SH-SY5Y (cell line): ENCODE measurements around the gene SGMS1.

ENCODE experiments used
- GATA2 ChIP-seq: IDR thresholded peaks from 2 replicates; pipeline ENCODE4 v1.6.1; 2011; ENCODE audit warnings: mild to moderate bottlenecking, low read depth, low read length
- GATA3 ChIP-seq: IDR thresholded peaks from 2 replicates; pipeline ENCODE4 v1.6.1; 2011; ENCODE audit warnings: low read depth, mild to moderate bottlenecking, low read length, moderate library complexity

The SGMS1 gene

GRCh38 chr10:50396491-50397311 lies 227.1 kb downstream of the SGMS1 start:
- TF ChIP-seq GATA3 (no peak), GATA2 (no peak)

- no peak for TF ChIP-seq GATA3
- no peak for TF ChIP-seq GATA2
Observed at GRCh38 chr10:50395851-50396250, 227.9 kb downstream of the SGMS1 start.

- TF ChIP-seq GATA2 (no peak), GATA3 (no peak)
Observed at GRCh38 chr10:50395271-50395670, 228.5 kb downstream of the SGMS1 start.

GRCh38 chr10:50394832-50395231 lies 228.9 kb downstream of the SGMS1 start:
- no peak for TF ChIP-seq GATA3
- no peak for TF ChIP-seq GATA2

GRCh38 chr10:50393784-50394467 lies 229.8 kb downstream of the SGMS1 start:
- TF ChIP-seq GATA3, result no peak
- no peak for TF ChIP-seq GATA2

GRCh38 chr10:50392966-50393718 lies 230.6 kb downstream of the SGMS1 start:
- TF ChIP-seq GATA2, result no peak
- no peak for TF ChIP-seq GATA3

GRCh38 chr10:50392426-50392825 lies 231.3 kb downstream of the SGMS1 start:
- no peak for TF ChIP-seq GATA3
- no peak for TF ChIP-seq GATA2

- no peak for TF ChIP-seq GATA2
- TF ChIP-seq GATA3, result no peak
Observed at GRCh38 chr10:50390302-50390701, 233.5 kb downstream of the SGMS1 start.

- TF ChIP-seq GATA2 (no peak), GATA3 (no peak)
Observed at GRCh38 chr10:50388181-50388580, 235.6 kb downstream of the SGMS1 start.

- TF ChIP-seq GATA3 (no peak), GATA2 (no peak)
Observed at GRCh38 chr10:50387732-50388073, 236.1 kb downstream of the SGMS1 start.

- TF ChIP-seq GATA3 (no peak), GATA2 (no peak)
Observed at GRCh38 chr10:50387007-50387731, 236.6 kb downstream of the SGMS1 start.

GRCh38 chr10:50385624-50386023 lies 238.1 kb downstream of the SGMS1 start:
- TF ChIP-seq GATA2, result no peak
- TF ChIP-seq GATA3, result no peak

- TF ChIP-seq GATA3 (no peak), GATA2 (no peak)
Observed at GRCh38 chr10:50384898-50385297, 238.9 kb downstream of the SGMS1 start.

- TF ChIP-seq GATA2, result no peak
Observed at GRCh38 chr10:50384238-50384637, 239.5 kb downstream of the SGMS1 start.

GRCh38 chr10:50382576-50383023 lies 241.2 kb downstream of the SGMS1 start:
- TF ChIP-seq GATA2 (no peak), GATA3 (no peak)
